RCC 7860 (cell line): ENCODE results near the gene C6orf15.

Experiments used
- DNase-seq: peaks from one replicate; pipeline ENCODE4 v3.0.0-alpha.2; 2015; ENCODE audit warnings: low spot score
- FAIRE-seq: peaks from 2 replicates; lab custom pipeline; 2012; peaks lifted over from hg19 to GRCh38; lab: Jason Lieb, UNC

C6orf15 gene

DNA sequence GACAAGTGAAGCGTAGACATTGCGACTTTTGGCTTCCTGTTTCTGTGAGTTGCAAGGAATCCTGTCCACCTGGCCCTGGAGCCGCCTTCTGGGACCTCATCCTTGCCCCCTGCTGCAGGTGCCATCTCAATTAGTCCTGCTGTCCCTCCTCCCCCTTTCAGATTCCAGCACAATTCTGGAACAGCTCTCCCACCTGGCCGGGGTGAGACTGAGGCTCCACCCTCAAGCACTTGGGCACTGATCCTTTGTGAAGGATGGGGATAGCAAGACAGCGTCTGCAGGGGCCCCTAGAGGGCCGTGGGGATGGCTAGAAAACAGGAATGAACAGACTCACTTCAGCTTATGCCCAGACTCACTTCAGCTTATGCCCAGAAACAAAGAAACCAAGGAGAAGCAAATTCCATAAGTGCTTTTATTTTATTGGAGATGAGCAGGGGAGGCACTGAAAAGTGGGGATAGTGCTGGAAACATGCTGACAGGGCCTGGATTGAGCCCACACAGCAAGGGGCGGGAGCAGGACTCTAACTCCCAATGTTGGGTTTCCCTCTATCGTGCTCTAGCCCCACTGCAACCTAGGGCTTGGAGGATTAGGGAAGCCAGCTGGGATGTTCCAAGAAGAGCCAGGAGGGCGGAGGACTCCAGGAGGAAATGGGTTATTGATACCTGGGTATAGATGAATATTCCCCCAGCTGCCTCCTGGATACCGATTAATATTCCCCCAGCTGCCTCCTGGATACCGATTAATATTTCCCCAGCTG, 1.4 kb downstream of the C6orf15 start:
- FAIRE-seq: no peak
- DNase-seq: no peak

DNA sequence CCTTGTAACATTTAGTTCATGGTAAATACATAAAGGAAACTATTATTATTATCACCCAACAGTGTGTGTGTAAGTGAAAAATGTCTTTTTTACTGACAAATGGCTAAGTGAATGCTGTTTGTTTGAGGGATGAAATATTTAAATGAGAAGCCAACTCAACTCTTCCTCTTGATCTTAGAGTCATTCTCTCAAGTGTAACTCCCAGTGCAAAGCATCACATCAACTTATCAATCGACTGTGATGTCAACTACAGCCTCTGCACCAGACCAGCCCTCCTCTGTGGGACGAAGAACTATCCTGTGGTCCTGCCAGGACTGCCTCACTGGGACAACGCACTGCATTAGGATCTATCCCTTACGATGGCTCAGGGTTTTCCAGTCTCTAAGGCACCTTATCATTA, 5.3 kb downstream of the C6orf15 start:
- FAIRE-seq (no peak), DNase-seq (no peak)

DNA sequence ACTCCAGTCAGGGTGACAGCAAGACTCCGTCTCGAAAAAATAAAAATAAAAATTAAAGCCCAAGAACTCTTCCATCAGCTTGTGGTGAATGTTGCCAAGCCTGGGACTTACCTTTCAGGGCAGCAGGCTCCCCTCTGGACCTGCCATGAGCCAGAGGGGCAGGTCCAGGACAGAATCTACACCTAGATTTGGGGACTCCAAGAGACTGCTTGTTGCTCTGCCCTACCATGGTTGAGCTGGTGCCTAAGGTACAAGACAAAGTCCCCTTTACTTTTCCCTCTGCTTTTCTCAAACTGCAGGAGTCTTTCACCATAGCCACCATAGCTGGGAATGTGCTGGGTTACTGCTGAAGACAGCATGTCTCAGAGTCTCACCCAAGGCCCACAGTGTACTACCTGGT, 9.2 kb downstream of the C6orf15 start:
- no peak for FAIRE-seq
- no peak for DNase-seq

DNA sequence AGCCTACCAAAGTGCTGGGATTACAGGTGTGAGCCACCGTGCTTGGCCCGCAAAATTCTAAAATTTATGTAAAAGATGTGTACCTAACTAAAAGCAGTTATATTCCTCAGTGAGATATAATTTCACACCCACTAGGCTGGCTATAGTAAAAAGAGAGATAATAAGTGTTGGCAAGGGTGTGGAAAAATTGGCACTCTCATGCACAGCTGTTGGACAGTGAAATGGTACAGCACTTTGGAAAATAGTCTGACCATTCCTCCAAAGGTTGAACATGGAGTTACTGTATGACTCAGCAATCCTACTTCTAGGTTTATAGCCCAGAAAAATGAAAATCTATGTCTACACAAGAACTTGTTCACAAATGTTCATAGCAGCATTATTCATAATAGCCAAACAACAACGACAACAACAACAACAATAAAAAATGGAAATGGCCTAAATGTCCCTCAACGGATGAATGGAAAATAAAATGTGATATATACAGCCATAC, 13.9 kb downstream of the C6orf15 start:
- FAIRE-seq: no peak
- no peak for DNase-seq

DNA sequence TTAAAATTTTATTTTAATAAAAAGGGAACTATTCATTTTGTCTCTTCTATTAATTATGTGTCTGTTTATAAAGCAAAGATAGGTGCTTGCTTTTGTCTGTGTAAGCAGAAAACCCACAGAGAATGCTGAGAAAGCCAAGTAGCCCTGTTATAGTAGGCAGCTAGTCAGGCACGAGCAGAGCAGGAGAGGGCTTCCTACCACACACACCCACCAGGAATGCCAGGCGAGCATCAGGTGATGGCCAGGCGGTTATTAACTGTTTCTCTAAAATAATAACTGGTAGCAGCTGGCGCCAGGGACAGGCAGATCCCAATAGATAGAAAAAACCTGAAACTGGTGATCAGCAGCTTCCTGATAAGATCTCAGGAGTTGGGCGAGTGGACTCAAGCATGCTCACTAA, 15.7 kb downstream of the C6orf15 start:
- DNase-seq (no peak), FAIRE-seq (no peak)

DNA sequence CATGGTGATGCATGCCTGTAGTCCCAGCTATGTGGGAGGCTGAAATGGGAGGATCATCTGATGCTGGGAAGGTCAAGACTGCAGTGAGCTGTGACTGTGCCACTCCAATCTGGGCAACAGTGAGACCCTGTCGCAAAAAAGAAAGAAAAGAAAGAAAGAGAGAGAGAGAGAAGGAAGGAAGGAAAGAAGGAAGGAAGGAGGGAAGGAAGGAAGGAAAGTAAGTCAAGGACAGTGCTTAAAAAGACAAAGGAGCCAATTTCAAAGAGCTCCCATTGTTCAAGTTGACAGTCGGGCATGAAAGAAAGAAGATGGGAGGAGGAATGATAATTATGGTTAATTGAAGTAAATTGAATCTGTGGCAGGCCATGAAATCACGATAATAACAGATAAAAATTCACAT, 16.2 kb downstream of the C6orf15 start:
- no peak for FAIRE-seq
- DNase-seq: no peak

DNA sequence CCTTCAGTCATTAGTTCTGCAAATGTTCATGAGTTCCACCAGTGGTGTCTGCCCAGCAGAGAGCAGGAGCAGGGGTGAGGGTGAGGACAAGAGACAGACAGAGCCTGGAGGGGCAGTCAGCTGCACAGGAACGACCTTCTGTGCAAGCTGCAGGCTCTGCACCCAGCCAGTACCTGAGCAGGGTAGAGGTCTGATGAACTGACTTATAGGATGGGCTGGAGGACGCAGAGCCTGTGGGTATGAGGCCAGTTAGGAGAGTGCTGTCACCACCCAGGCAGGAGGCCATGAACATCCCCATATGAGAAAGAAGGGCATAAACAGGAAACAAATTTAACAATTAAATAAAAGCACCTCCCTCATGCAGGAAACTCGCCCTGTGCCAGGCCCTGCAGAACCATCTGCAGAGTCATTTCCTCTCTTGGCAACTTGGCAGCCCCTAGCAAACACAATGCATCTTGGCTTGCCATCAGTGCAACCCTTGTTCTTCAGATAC, 17.9 kb downstream of the C6orf15 start:
- no peak for DNase-seq
- no peak for FAIRE-seq

DNA sequence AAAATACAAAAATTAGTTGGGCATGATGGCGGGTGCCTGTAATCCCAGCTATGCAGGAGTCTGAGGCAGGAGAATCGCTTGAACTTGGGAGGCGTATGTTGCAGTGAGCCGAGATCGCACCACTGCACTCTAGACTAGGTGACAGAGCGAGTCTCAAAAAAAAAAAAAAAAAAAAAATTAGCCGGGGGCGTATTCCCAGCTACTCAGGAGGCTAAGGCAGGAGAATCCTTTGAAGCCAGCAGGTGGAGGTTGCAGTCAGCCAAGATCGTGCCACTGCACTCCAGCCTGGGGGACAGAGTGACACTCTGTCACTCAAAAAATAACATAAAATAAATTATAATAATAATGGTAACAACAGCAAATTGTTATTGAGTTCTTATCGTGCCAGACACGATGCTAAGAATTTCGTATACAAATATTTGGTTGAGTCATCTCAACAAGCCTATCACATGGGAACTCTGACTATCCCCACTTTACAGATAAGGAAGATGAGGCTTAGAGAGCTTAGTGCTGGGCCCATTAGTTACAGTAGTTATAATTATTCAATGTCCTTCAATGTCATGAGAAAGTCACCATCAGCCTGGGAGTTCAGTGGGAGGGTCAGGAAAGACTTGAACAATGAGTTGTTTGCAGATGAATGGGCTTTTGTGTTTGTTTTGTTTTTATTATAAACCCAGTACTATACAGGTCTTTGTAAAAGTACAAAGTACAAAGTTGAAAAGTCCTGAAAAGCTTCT, 19.4 kb downstream of the C6orf15 start:
- DNase-seq (no peak), FAIRE-seq (no peak)

DNA sequence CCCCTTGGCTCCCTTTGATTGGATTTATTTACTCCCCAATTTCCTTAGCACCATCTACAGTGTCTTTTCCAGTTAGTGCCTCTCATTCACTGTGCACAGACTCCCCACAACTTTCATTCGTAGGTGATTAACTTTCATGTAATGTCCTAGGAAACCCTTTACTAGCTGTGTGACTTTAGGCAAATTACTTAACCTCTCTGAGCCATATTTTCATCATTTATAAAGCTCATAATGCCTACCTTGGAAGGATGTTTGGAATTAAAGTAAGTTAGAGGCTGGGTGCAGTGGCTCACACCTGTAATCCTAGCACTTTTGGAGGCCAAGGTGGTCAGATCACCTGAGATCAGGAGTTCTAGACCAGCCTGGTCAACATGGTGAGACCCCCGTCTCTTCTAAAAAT, 20.1 kb downstream of the C6orf15 start:
- DNase-seq: no peak
- no peak for FAIRE-seq

DNA sequence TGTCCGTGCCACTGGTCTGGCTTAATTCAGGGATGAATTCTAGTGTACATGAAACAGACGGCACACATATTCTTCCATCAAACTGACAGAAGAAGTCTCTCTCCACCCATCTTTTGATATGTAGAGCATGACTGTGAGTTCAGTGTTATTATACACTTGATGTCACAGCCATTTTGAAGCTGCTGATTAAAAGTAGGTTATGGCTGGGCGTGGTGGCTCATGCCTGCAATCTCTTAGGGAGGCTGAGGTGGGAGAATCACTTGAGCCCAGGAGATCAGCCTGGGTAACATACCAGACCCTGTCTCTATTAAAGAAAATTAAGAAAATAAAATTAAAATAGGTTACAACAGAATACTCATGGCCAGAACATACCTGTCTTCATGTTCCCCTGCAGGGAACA, 20.7 kb downstream of the C6orf15 start:
- DNase-seq (no peak), FAIRE-seq (no peak)

DNA sequence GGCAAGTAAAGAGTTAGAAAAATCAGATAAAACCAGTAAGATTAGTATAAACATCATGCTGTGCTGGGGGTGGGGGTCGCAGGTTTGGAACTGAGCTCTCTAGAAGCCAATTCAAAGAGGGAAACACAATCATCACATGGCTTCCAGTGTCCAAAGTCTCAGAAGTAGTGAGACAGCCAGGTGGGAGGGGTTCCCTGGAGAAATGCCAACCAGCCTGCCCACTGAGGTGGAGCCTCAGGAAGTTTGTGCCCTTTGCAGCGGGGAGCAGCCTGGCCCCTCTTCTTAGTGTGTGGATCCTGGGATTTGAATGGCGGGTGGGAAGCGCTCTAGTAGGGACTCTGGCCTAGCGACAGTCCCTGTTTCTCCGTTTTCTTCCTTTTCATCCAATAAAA, 21.4 kb downstream of the C6orf15 start:
- FAIRE-seq: no peak

DNA sequence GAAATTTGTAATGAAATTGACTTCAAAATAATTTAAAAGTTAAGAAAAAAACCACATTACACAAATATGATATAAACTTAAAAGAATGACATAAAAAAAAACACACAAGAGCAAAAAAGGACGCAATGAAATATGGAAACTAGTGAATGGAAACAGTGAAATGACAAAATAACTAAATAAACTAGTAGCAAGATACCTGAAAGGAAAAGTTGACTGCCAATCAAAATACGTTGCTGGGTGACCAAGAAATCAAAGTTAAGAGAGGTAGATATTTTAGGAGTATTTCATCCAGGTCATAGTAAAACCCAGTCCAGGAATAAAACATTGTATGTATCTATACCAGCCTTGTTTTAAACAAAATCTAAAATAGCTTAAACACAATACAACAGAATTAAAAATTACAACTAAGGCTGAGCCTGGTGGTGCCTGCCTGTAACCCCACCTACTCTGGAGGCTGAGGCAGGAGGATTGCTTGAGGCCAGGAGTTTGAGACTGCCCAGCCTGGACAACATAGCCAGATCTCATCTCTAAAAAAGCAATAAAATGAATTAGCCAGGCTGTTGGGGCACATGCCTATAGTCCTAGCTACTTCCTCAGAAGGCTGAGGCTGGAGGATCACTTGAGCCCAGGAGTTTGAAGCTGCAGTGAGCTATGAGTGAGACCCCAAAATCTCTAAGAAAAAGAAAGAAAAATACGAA, 22.0 kb downstream of the C6orf15 start:
- FAIRE-seq: no peak
- DNase-seq: no peak

More for the DNA sequence above, 21.4 kb downstream of the C6orf15 start:
- no peak for DNase-seq

DNA sequence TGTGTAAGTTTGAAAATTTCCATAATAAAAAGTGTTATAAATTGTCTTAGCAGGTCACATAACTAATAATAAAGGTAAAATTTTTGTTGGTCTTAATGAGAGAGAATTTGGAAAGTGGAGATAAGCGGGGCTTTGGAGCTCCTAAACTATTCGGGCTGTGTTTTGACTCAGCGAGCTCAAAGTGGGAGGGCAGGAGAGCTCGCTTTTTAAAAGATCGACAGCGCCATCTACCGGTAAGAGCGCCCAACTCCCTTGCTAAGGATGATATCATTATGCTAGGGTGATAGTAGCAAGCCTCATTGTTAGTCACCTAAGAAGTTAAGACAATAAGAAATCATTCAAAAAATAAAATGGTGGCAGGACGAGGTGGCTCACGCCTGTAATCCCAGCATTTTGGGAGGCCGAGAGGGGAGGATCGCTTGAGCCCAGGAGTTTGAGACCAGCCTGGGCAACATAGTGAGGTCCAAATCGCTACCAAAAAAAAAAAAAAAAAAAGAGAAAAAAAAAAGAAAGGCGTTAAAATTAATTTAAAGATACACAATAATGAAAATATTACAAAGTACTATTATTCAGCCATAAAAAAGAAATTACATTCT, 24.8 kb downstream of the C6orf15 start:
- DNase-seq (peak; percentile 69), FAIRE-seq (peak; percentile 81)

DNA sequence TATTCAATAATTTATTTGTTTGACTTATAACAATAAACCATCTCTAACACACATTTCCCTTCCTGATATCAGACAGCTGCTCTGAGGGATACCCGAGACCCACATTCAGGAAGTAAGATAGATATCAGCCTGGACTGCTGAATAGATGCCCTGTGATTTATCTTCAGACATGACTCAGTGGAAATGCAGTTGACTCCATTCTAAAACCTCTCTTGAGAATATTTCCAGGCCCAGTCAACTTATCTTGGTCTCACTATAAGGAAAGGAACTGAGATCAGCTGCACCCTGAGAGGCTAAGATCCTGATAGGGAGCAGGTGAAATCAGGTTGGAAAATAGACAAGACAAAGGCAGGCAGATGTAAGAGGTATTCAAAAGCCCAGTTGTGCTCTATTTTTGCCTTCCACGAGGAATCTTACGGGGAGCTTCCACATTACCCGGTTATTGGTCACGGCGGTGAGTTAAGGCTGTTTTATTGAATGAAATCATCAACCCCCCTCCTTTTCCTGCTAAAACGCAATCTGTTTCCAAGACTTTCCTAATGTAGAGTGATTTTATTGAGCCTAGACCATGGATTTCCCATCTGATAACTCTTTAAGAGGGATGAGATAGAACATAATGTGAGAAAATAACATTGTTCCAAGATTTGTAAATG, 25.5 kb downstream of the C6orf15 start:
- DNase-seq (peak; percentile 74), FAIRE-seq (peak; percentile 44)

DNA sequence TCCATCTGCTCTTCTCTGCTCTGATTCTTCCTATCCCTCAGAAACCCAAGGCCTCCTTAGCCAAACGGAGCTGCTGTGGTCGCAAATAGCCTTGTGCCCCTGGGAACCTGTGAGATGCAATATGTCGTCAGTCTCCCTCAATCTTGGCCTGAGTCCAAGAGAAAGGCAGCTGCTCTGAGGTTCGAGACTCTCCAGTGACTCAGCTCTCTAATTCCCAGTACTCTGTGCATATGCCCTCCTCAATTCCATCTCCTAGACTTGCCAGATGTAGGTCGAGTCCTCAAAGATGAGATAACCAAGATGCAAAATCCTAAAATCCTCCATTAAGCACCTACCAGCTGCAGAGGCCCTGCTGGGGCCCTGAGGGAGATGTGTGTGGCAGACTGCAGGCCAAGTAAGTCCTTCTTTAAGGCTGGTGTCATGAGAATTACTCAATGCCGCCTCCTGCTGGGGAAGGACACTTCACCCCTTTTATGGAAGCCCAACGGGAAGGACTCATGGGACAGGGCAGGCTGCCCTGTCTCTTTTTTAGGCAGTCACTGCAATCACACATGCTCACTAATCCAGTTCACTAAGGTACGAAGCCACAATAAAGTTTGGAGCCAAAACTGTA, 28.5 kb downstream of the C6orf15 start:
- no peak for DNase-seq

DNA sequence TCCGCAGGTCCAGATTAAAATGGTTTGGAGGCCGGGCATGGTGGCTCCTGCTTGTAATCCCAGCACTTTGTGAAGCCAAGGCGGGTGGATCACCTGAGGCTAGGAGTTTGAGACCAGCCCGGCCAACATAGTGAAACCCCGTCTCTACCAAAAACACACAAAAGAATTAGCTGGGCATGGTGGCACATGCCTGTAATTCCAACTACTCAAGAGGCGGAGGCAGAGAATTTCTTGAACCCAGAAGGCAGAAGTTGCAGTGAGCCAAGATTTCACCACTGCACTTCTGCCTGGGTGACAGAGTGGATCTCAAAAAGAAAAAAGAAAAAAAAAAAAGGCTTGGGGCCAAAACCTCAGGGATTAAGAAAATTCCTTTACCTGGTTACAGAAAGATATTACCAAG, 30.5 kb downstream of the C6orf15 start:
- no peak for FAIRE-seq
- no peak for DNase-seq

More for the DNA sequence above, 28.5 kb downstream of the C6orf15 start:
- FAIRE-seq: no peak

DNA sequence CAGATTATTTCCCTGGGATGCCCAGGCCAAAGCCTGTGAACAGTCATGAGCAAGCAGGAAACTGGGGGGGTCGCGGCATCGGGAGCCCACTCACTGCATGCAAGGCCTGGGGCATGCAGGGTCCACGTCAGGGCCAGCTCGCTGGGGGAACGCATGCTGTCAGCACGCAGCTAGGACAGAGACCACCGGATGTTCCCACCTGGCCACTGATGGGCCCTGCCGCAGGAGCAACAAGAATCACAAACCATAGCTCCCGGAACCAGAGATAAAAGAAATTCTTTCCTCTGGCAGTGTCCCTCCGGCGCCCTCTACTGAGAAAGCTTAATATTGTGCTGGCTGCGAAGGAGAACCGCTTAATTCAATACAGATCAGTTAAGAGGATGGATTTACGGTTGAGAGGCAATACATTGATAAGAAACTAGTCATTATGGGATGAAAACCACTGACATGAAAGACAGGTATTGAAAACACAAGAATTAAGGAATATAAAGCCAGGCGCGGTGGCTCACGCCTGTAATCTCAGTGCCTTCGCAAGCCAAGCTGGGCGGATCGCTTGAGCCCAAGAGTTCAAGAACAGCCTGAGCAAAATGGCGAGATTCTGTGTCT, 32.6 kb downstream of the C6orf15 start:
- DNase-seq (peak; percentile 31), FAIRE-seq (no peak)

DNA sequence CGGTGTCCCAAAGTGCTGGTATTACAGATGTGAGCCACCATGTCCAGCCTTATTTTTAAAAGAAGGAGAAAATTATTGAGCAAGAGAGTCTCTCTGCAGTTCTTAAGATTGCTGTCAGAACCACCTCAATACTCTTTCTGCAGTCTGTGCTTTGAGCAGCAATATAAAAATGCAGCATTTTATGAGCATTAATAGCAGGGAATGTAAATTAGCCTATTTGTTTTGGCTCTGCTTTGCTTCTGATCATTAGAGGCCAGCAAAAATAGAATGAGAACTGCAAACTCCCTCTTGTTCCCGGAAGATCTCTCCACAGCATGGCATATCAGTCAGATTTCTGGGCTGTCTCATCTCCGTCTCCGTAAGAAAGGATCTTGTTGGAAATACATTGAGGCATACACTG, 35.8 kb downstream of the C6orf15 start:
- no peak for FAIRE-seq
- DNase-seq: no peak

DNA sequence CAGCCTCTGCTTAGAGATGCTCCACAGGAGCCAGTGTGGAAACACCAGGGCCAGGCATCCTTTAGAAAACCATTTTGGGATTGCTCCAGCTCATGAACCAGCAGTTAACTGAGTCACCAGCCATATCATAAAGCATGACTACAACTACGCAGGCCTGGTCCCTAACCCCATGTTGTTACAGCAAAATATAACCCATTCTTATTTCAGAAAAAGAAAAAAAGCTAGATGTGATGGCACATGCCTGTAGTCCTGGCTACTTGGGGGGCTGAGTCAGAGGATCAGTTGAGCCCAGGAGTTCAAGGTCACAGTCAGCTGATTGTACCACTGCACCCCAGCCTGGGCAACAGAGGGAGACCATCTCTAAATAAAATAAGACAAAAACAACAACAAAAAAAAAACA, 36.8 kb downstream of the C6orf15 start:
- DNase-seq: peak; percentile 5
- FAIRE-seq: no peak

DNA sequence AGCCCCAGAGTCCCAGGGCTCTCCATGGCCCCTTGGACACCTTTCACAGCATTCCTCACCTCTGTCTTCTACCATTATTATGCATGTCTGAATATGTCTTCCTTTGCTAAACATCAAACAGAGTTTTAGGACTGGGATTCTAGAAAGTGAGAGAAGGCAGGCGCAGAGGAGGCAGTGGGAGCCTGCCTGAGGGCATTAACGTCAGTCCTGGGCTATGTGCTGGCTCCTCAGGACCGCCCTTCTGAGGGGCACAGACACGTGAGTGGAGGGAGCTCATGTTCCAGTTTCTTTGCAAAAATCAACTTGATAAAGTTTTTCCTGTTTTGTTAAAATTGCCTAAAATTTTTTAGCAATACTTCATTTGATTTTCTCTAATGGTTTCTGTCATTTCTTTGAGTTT, 38.0 kb downstream of the C6orf15 start:
- DNase-seq (no peak), FAIRE-seq (no peak)
